K562 (cell line): ENCODE results near the gene PHKA2. TPM values are rescaled to one million over a fixed set of nuclear protein-coding genes. Genes with fewer than 3 reads are reported as not detected.

Experiments used
- CHD7 ChIP-seq: fragments of 200-600 bp; sonication (generic); IDR thresholded peaks from one replicate; pipeline ENCODE4 v1.6.1; 2012; ENCODE audit warnings: mild to moderate bottlenecking, low read depth, low read length, inconsistent platforms
- RAD21 ChIP-seq, 2 experiments: fragments of 250-450 bp in 1 of 2; fragments of 450-650 bp in 1 of 2; sonication (Bioruptor Pico) in 1 of 2; formaldehyde crosslinking in 1 of 2; IDR thresholded peaks in 1 of 2; conservative IDR thresholded peaks in 1 of 2; 2 replicates each; pipeline versions ENCODE4 v1.4.0 to v1.8.0; 2020 to 2022; ENCODE audit warnings: mild to moderate bottlenecking in 2 of 2, moderate library complexity in 1 of 2
- ZNF589 ChIP-seq: fragments of 200-800 bp; sonication (Bioruptor generic); IDR thresholded peaks from 2 replicates; pipeline ENCODE4 v1.6.1; 2016; ENCODE audit warnings: low read depth, missing genetic modification characterization, missing compliant biosample characterization
- polyA plus RNA-seq, 8 experiments: library from polyadenylated mRNA; depleted of rRNA in 4 of 8; stranded (reverse) in 5 of 8; unstranded in 3 of 8; fragments of >200 nt; fragmentation: Nextera tagmentation in 2 of 8; fragmentation: Illumina TruSeq in 1 of 8; extraction: Ambion mirVana in 2 of 8; extraction: Trizol in 1 of 8; gene quantifications; 2 replicates each; pipeline versions ENCODE4 v1.2.1 to v1.2.3, GENCODE V29; 2011 to 2014; ENCODE audit warnings: inconsistent platforms in 1 of 8, missing spikeins in 1 of 8
- total RNA-seq, 7 experiments: library from RNA; depleted of rRNA in 6 of 7; stranded (reverse); fragments of >200 nt in 6 of 7; fragmentation: Illumina TruSeq in 2 of 7; extraction: Trizol in 2 of 7; gene quantifications; 2 replicates each; pipeline versions ENCODE4 v1.2.1 to v1.2.3, GENCODE V29; 2011 to 2021; ENCODE audit warnings: low replicate concordance in 1 of 7

PHKA2 gene
- total and polyA plus RNA-seq, 9 of the 15 experiments (the other 6 are each of a cell fraction or from before 2014, with no cell fraction given) = 2.8 to 33.1 (median 20.3) TPM

- no peak for TF ChIP-seq CHD7
- no peak for TF ChIP-seq ZNF589
- TF ChIP-seq RAD21 (CRISPR knock-in tag; conservative IDR thresholded peaks at IDR 0.05 in 1 of 2, IDR thresholded peaks at IDR 0.05 in 1 of 2) = peak in 1 of 2 experiments; percentile 14; a peak in 1 of 4 replicates
These were observed 84.0 kb downstream of the PHKA2 start (continued) for GRCh38 chrX:18899796-18900380.
